IMR-90 (cell line): ENCODE measurements around the gene RIC8B. TPM values are rescaled to one million over a fixed set of nuclear protein-coding genes. Genes with fewer than 3 reads are reported as not detected.

Experiments
- ATAC-seq: fragments of 200-7000 bp; cut with Tn5 transposase; 2 replicates; pipeline ENCODE4 v1.9.1; 2020; ENCODE audit warnings: low read depth, mild to moderate bottlenecking, moderate library complexity
- BruUV-seq: library from RNA; stranded (reverse); fragments of 400-500 nt; replicated peaks from 2 replicates; lab custom pipeline; 2021; lab: Mats Ljungman, UMichigan
- CTCF ChIA-PET: fragments of 300-600 bp; formaldehyde crosslinking; extraction: SDS; loops from one replicate; lab custom pipeline; 2021; ENCODE audit warnings: antibody characterized with exemption; lab: Yijun Ruan, JAX
- POLR2A ChIA-PET: fragments of 300-600 bp; sonication (Branson Sonifier 250); formaldehyde crosslinking; loops from one replicate; lab custom pipeline; 2022; ENCODE audit warnings: antibody characterized with exemption; ENCODE audit not compliant: unreplicated experiment; lab: Charles Lee
- DNase-seq: peaks from one replicate; pipeline ENCODE4 v3.0.0; 2013
- H2AFZ ChIP-seq: replicated peaks from 2 replicates; pipeline ENCODE3; 2013; ENCODE audit warnings: low read length, mild to moderate bottlenecking; ENCODE audit not compliant: poor library complexity
- H2AK5ac ChIP-seq: 2 replicates; pipeline ENCODE4 v1.6.1; 2013; ENCODE audit warnings: low read depth, low read length, inconsistent platforms
- H2AK9ac ChIP-seq: replicated peaks from 2 replicates; pipeline ENCODE3; 2013; ENCODE audit warnings: mild to moderate bottlenecking, low read depth, low read length, moderate library complexity; ENCODE audit not compliant: poor library complexity
- H2BK120ac ChIP-seq: 2 replicates; pipeline ENCODE4 v1.6.1; 2013; ENCODE audit warnings: low read depth, low read length, inconsistent platforms
- H2BK15ac ChIP-seq: 3 replicates; pipeline ENCODE4 v1.6.1; 2013; ENCODE audit warnings: low read depth, low read length, inconsistent platforms
- H2BK20ac ChIP-seq: 2 replicates; pipeline ENCODE4 v1.6.1; 2013; ENCODE audit warnings: low read depth, mild to moderate bottlenecking, inconsistent platforms, low read length, moderate library complexity
- H2BK5ac ChIP-seq: 2 replicates; pipeline ENCODE4 v1.6.1; 2013; ENCODE audit warnings: mild to moderate bottlenecking, low read depth, low read length, inconsistent platforms; ENCODE audit not compliant: poor library complexity, severe bottlenecking
- H3K14ac ChIP-seq: replicated peaks from 2 replicates; pipeline ENCODE4 v1.6.1; 2013; ENCODE audit warnings: low read depth, low read length, inconsistent platforms
- H3K18ac ChIP-seq: 2 replicates; pipeline ENCODE4 v1.6.1; 2013; ENCODE audit warnings: low read depth, low read length, control low read depth
- H3K23ac ChIP-seq: 2 replicates; pipeline ENCODE4 v1.6.1; 2013; ENCODE audit warnings: low read depth, low read length, inconsistent platforms
- H3K27ac ChIP-seq: 2 replicates; pipeline ENCODE4 v1.5.1; 2013; ENCODE audit warnings: mild to moderate bottlenecking, control low read depth, low read length; ENCODE audit not compliant: insufficient read depth
- H3K27me3 ChIP-seq: 2 replicates; pipeline ENCODE4 v1.6.1; 2013; ENCODE audit warnings: low read length; ENCODE audit not compliant: control insufficient read depth, insufficient read depth
- H3K36me3 ChIP-seq: 2 replicates; pipeline ENCODE4 v1.6.1; 2013; ENCODE audit warnings: low read length, mixed read lengths; ENCODE audit not compliant: control insufficient read depth, insufficient read depth
- H3K4ac ChIP-seq: 2 replicates; pipeline ENCODE4 v1.6.1; 2013; ENCODE audit warnings: low read depth, low read length, inconsistent platforms
- H3K4me1 ChIP-seq: 2 replicates; pipeline ENCODE4 v1.6.1; 2013; ENCODE audit warnings: low read length, mixed read lengths; ENCODE audit not compliant: control insufficient read depth, insufficient read depth
- H3K4me2 ChIP-seq: 2 replicates; pipeline ENCODE4 v1.6.1; 2013; ENCODE audit warnings: low read depth, mild to moderate bottlenecking, control low read depth, low read length, moderate library complexity
- H3K4me3 ChIP-seq: 2 replicates; pipeline ENCODE4 v1.5.1; 2013; ENCODE audit warnings: low read depth, mild to moderate bottlenecking, control low read depth, low read length, moderate library complexity; ENCODE audit not compliant: insufficient read depth
- H3K56ac ChIP-seq: 2 replicates; pipeline ENCODE4 v1.6.1; 2013; ENCODE audit warnings: low read length, inconsistent platforms; ENCODE audit not compliant: insufficient read depth; ENCODE audit errors: extremely low read depth
- H3K79me1 ChIP-seq, 2 experiments: 2 replicates each; pipeline ENCODE4 v1.6.1; 2013; ENCODE audit warnings: low read length in 2 of 2, inconsistent platforms in 1 of 2, low read depth in 1 of 2
- H3K9ac ChIP-seq: 2 replicates; pipeline ENCODE4 v1.6.1; 2013; ENCODE audit warnings: low read depth, low read length, control low read depth
- H3K9me1 ChIP-seq: 2 replicates; pipeline ENCODE4 v1.6.1; 2013; ENCODE audit warnings: low read length, inconsistent platforms; ENCODE audit not compliant: insufficient read depth
- H3K9me3 ChIP-seq: 2 replicates; pipeline ENCODE4 v1.6.1; 2013; ENCODE audit warnings: low read length; ENCODE audit not compliant: control insufficient read depth, insufficient read depth
- H4K20me1 ChIP-seq: 2 replicates; pipeline ENCODE4 v1.6.1; 2013; ENCODE audit warnings: low read length, inconsistent platforms; ENCODE audit not compliant: insufficient read depth
- H4K5ac ChIP-seq: 2 replicates; pipeline ENCODE4 v1.6.1; 2013; ENCODE audit warnings: mild to moderate bottlenecking, low read depth, low read length, control low read depth
- H4K8ac ChIP-seq, 2 experiments: 2 replicates each; pipeline ENCODE4 v1.6.1; 2013; ENCODE audit warnings: low read depth in 2 of 2, low read length in 2 of 2, control low read depth in 1 of 2, inconsistent platforms in 1 of 2
- H4K91ac ChIP-seq: 2 replicates; pipeline ENCODE4 v1.6.1; 2013; ENCODE audit warnings: low read depth, low read length, inconsistent platforms; ENCODE audit not compliant: insufficient read depth
- CEBPB ChIP-seq: IDR thresholded peaks from 2 replicates; pipeline ENCODE4 v1.6.1; 2012; ENCODE audit warnings: low read depth, low read length, improper control_type of control experiment
- RFX5 ChIP-seq: IDR thresholded peaks from 2 replicates; pipeline ENCODE4 v1.8.0; 2012; ENCODE audit warnings: low read depth, mild to moderate bottlenecking, low read length, moderate library complexity
- WGBS, 2 experiments: methylation state at CpG; one replicate each; pipeline versions ENCODE4 v1.1.5 to v1.1.7; 2013; ENCODE audit warnings: missing lambda C conversion rate in 2 of 2; ENCODE audit not compliant: insufficient read length in 1 of 2; ENCODE audit errors: extremely low coverage in 2 of 2; 5-methylcytosine and 5-hydroxymethylcytosine counted together
- dilution Hi-C: fragments of 300-500 bp; cut with HindIII; formaldehyde crosslinking; loops from one replicate; pipeline ENCODE4 v1.14.3; 2018; ENCODE audit warnings: low sequenced_read_pairs; ENCODE audit not compliant: unreplicated experiment
- in situ Hi-C: fragments of 300-500 bp; cut with MboI; formaldehyde crosslinking; loops from 3 replicates; pipeline ENCODE4 v1.14.3; 2019; ENCODE audit warnings: low sequenced_read_pairs, inconsistent platforms, mixed read lengths
- intact Hi-C: fragments of 100-400 bp; cut with micrococcal nuclease; formaldehyde crosslinking; loops from 2 replicates; pipeline ENCODE4 v1.10.0; 2022
- polyA plus RNA-seq, 3 experiments: library from polyadenylated mRNA; depleted of rRNA; stranded (reverse); fragments of >200 nt; gene quantifications; 2 replicates each; pipeline ENCODE4 v1.2.3, GENCODE V29; 2012; ENCODE audit warnings: low replicate concordance in 1 of 3
- total RNA-seq: library from RNA; depleted of rRNA; stranded (reverse); fragments of >200 nt; gene quantifications from 2 replicates; pipeline ENCODE4 v1.2.3, GENCODE V29; 2012

Gene RIC8B
- total and polyA plus RNA-seq, 2 of the 4 experiments (the other 2 are of a cell fraction) = 5.5 to 19.5 TPM

DNA sequence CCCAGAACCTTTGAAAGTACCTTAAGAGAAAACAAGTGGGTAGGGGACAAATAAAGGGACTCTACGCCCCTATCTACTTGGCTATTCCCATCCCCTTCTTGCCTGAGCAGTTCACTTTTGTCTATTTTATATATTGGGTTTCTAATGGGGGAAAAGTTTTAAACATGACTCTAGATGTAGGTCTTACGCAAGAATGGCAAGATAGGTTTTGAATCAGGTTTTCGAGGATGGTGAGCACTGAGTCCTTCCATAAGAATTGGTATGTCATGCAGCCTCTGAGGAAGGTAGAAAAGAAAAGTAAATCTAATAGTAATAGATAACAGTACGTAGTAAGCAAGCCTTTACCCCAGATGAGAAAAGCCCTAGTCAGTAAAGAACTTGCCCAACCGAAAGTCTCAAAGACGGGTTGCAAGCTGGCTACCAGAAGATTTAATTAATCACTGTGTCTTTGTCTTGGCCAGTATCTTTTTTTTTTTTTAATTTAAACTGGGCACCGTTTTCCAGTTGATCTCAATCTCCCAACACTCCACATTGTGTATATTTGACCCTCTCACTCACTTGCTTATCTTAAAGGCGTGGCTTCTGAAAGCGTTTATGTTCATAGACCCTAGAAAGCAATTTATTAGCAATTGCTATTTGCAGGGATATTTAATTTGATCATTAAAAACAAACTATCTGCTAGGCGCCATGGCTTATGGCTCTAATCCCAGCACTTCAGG lies 94.7 kb downstream of the RIC8B start:
- peaks cover 8 to 23% of the 10 kb centered on the region in 2 experiments; a peak in 3 of 4 replicates for H3K79me1 ChIP-seq
- H3K4ac ChIP-seq = no peak overlapping the region
- H4K20me1 ChIP-seq = no peaks in the 10 kb centered on the region; the same call in 1 of the 2 replicates
- H3K18ac ChIP-seq = no peak overlapping the region
- no TSS peak for BruUV-seq
- no peak overlapping the region for H2AK5ac ChIP-seq
- dilution Hi-C loops = no loop called here
- H4K8ac ChIP-seq = no peak overlapping the region
- H2AK9ac ChIP-seq = no peak overlapping the region
- no peak overlapping the region for H2BK15ac ChIP-seq
- ATAC-seq (no peak), DNase-seq (no peak)
- POLR2A ChIA-PET = no interaction called here
- no peak overlapping the region for H2BK120ac ChIP-seq
- no peak overlapping the region for H4K5ac ChIP-seq
- peaks cover 9% of the 10 kb centered on the region for H3K4me1 ChIP-seq
- H3K14ac ChIP-seq = no peak overlapping the region
- H3K4me3 ChIP-seq = no peak overlapping the region
- CTCF ChIA-PET = no interaction called here
- no CpG with 5 or more reads among the region's 10 CpGs for WGBS, 2 experiments
- no peak for TF ChIP-seq RFX5
- TF ChIP-seq CEBPB = peak; percentile 85
- H3K27ac ChIP-seq = no peak overlapping the region
- peaks cover 6% of the 10 kb centered on the region for H3K9me1 ChIP-seq
- no peaks in the 10 kb centered on the region for H3K9me3 ChIP-seq
- no peak overlapping the region for H3K9ac ChIP-seq
- no peak overlapping the region for H4K91ac ChIP-seq
- H2AFZ ChIP-seq = no peak overlapping the region
- H2BK5ac ChIP-seq = no peak overlapping the region
- no peak overlapping the region for H3K4me2 ChIP-seq
- in situ Hi-C loops = no loop called here
- no peaks in the 10 kb centered on the region; the same call in 1 of the 2 replicates for H3K36me3 ChIP-seq
- H3K56ac ChIP-seq = no peak overlapping the region
- H2BK20ac ChIP-seq = no peak overlapping the region
- no peak overlapping the region for H3K23ac ChIP-seq
- intact Hi-C loops = no loop called here
- no peaks in the 10 kb centered on the region for H3K27me3 ChIP-seq
